ENCODE data around the gene IL18R1. TPM values are rescaled to one million over a fixed set of nuclear protein-coding genes. Genes with fewer than 3 reads are reported as not detected.

Gene IL18R1
- total RNA-seq, 1 donor from 2014 or later: 1.8 TPM

GRCh38 chr2:102433973-102434654, 78.5 kb downstream of the IL18R1 start:
- DNase-seq: no peak
- no peak overlapping the region for H3K27ac ChIP-seq (replicated peaks)
- H3K27me3 ChIP-seq (ENCODE audit: low read depth): peaks cover 3% of the 10 kb centered on the region
- H3K9me3 ChIP-seq (replicated peaks): no peaks in the 10 kb centered on the region
- no peaks in the 10 kb centered on the region for H3K36me3 ChIP-seq
- peaks cover 5% of the 10 kb centered on the region for H3K4me1 ChIP-seq
- H3K4me3 ChIP-seq: no peak overlapping the region
- intact Hi-C loops (cut with micrococcal nuclease): no loop called here
- no peak for TF ChIP-seq CTCF (IDR thresholded peaks at IDR 0.05; ENCODE audit: borderline replicate concordance)

GRCh38 chr2:102434655-102435381, 79.2 kb downstream of the IL18R1 start:
- Histone ChIP-seq H3K4me3 (no peak overlapping the region), H3K27me3 (ENCODE audit: low read depth) (peaks cover 3% of the 10 kb centered on the region), H3K4me1 (peaks cover 5% of the 10 kb centered on the region), H3K9me3 (replicated peaks) (no peaks in the 10 kb centered on the region), H3K36me3 (no peaks in the 10 kb centered on the region), H3K27ac (replicated peaks) (no peak overlapping the region)
- no peak for TF ChIP-seq CTCF (IDR thresholded peaks at IDR 0.05; ENCODE audit: borderline replicate concordance)
- DNase-seq: no peak
- intact Hi-C loops (cut with micrococcal nuclease): no loop called here

GRCh38 chr2:102435741-102436140, 80.1 kb downstream of the IL18R1 start:
- Histone ChIP-seq H3K36me3 (no peaks in the 10 kb centered on the region), H3K27me3 (ENCODE audit: low read depth) (peaks cover 3% of the 10 kb centered on the region), H3K4me3 (no peak overlapping the region), H3K27ac (replicated peaks) (no peak overlapping the region), H3K4me1 (peaks cover 5% of the 10 kb centered on the region), H3K9me3 (replicated peaks) (no peaks in the 10 kb centered on the region)
- intact Hi-C loops (cut with micrococcal nuclease): no loop called here
- no peak for DNase-seq
- TF ChIP-seq CTCF (IDR thresholded peaks at IDR 0.05; ENCODE audit: borderline replicate concordance): no peak

- H3K4me3 ChIP-seq: no peak overlapping the region
- no peak for TF ChIP-seq CTCF (IDR thresholded peaks at IDR 0.05; ENCODE audit: borderline replicate concordance)
- H3K36me3 ChIP-seq: no peaks in the 10 kb centered on the region
Measured at GRCh38 chr2:102436323-102436722, 80.7 kb downstream of the IL18R1 start.

GRCh38 chr2:102437122-102437521, 81.5 kb downstream of the IL18R1 start:
- Histone ChIP-seq H3K36me3 (no peaks in the 10 kb centered on the region), H3K4me3 (no peak overlapping the region), H3K27me3 (ENCODE audit: low read depth) (no peaks in the 10 kb centered on the region), H3K4me1 (peaks cover 5% of the 10 kb centered on the region), H3K9me3 (replicated peaks) (no peaks in the 10 kb centered on the region), H3K27ac (replicated peaks) (no peak overlapping the region)
- intact Hi-C loops (cut with micrococcal nuclease): no loop called here
- no peak for TF ChIP-seq CTCF (IDR thresholded peaks at IDR 0.05; ENCODE audit: borderline replicate concordance)
- DNase-seq: no peak

More at GRCh38 chr2:102436323-102436722, 80.7 kb downstream of the IL18R1 start:
- H3K9me3 ChIP-seq (replicated peaks): no peaks in the 10 kb centered on the region
- peaks cover 5% of the 10 kb centered on the region for H3K4me1 ChIP-seq
- DNase-seq: no peak
- no peak overlapping the region for H3K27ac ChIP-seq (replicated peaks)
- H3K27me3 ChIP-seq (ENCODE audit: low read depth): peaks cover 3% of the 10 kb centered on the region
- intact Hi-C loops (cut with micrococcal nuclease): no loop called here

Measured in left ventricle myocardium inferior (tissue), 1 donor.